CD4-positive, alpha-beta T cell (primary cell): ENCODE measurements around the gene TGDS. TPM values are rescaled to one million over a fixed set of nuclear protein-coding genes. Genes with fewer than 3 reads are reported as not detected.

Source experiments
- ATAC-seq: fragments of 200-7000 bp; cut with Tn5 transposase; one replicate; pipeline ENCODE4 v1.10.0; 2022; ENCODE audit warnings: mild to moderate bottlenecking; ENCODE audit not compliant: poor library complexity
- CTCF ChIA-PET: fragments of 350-600 bp; sonication (Branson Sonifier 250); formaldehyde crosslinking; loops from one replicate; lab custom pipeline; 2021; ENCODE audit warnings: antibody characterized with exemption, inconsistent platforms; lab: Charles Lee
- POLR2A ChIA-PET: fragments of 350-600 bp; sonication (Branson Sonifier 250); formaldehyde crosslinking; loops from one replicate; lab custom pipeline; 2021; ENCODE audit warnings: antibody characterized with exemption, inconsistent platforms; lab: Charles Lee
- DNase-seq, 14 experiments: peaks; one replicate each; pipeline ENCODE4 v3.0.0-alpha.2; 2013 to 2020; ENCODE audit warnings: mixed read lengths in 2 of 14
- H3K27ac ChIP-seq, 2 donors: one replicate each; pipeline versions ENCODE4 v1.5.1 to v1.7.0; 2013; ENCODE audit warnings: low read length in 2 of 2, low read depth in 1 of 2, mild to moderate bottlenecking in 1 of 2
- H3K27me3 ChIP-seq, 2 experiments: 1 replicate in 1 of 2; 2 replicates in 1 of 2; pipeline versions ENCODE4 v1.6.1 to v1.7.0; 2013; ENCODE audit warnings: low read length in 2 of 2, control low read depth in 1 of 2, mild to moderate bottlenecking in 1 of 2, moderate library complexity in 1 of 2; ENCODE audit not compliant: insufficient read depth in 2 of 2, control insufficient read depth in 1 of 2
- H3K36me3 ChIP-seq: one replicate; pipeline ENCODE4 v1.6.1; 2013; ENCODE audit warnings: low read length, control low read depth; ENCODE audit not compliant: insufficient read depth
- H3K4me1 ChIP-seq: one replicate; pipeline ENCODE4 v1.6.1; 2013; ENCODE audit warnings: low read length, control low read depth; ENCODE audit not compliant: insufficient read depth
- H3K4me3 ChIP-seq: one replicate; pipeline ENCODE4 v1.5.1; 2013; ENCODE audit warnings: mild to moderate bottlenecking, low read length, moderate library complexity
- H3K9me3 ChIP-seq, 2 experiments: 1 replicate in 1 of 2; 2 replicates in 1 of 2; pipeline versions ENCODE4 v1.6.1 to v1.7.0; 2013; ENCODE audit warnings: low read length in 2 of 2, mild to moderate bottlenecking in 2 of 2, control low read depth in 1 of 2, moderate library complexity in 1 of 2; ENCODE audit not compliant: control insufficient read depth in 1 of 2, insufficient read depth in 1 of 2
- H3K27ac Mint-ChIP-seq: one replicate; pipeline ENCODE4 v1.8.0; 2020; ENCODE audit warnings: mixed read lengths
- H3K27me3 Mint-ChIP-seq: one replicate; pipeline ENCODE4 v1.8.0; 2021; ENCODE audit warnings: mixed read lengths
- H3K36me3 Mint-ChIP-seq: one replicate; pipeline ENCODE4 v1.8.0; 2021; ENCODE audit warnings: low read depth, mixed read lengths
- H3K4me1 Mint-ChIP-seq: one replicate; pipeline ENCODE4 v1.8.0; 2021; ENCODE audit warnings: low read depth, mixed read lengths
- H3K4me3 Mint-ChIP-seq: one replicate; pipeline ENCODE4 v1.8.0; 2020; ENCODE audit warnings: mild to moderate bottlenecking, mixed read lengths
- H3K9me3 Mint-ChIP-seq: one replicate; pipeline ENCODE4 v1.8.0; 2020; ENCODE audit warnings: mixed read lengths
- intact Hi-C, 2 experiments: fragments of 100-400 bp; cut with DNase I in 1 of 2; cut with micrococcal nuclease in 1 of 2; formaldehyde crosslinking; loops; one replicate each; pipeline versions ENCODE4 v1.15.1 to v1.9.0; 2023 to 2025; cut with DNase I, micrococcal nuclease
- total RNA-seq, 174 experiments: library from RNA in 2 of 174; stranded (reverse) in 2 of 174; gene quantifications; one replicate each; pipeline ENCODE4 v1.2.3 and lab custom pipeline; 2021 to 2026
- TF ChIP-seq, protein P1 (sequence below): fragments of 200-600 bp; IDR thresholded peaks from one replicate; pipeline ENCODE4 v1.8.0; 2022; ENCODE audit warnings: antibody characterized with exemption, mild to moderate bottlenecking

Gene TGDS
- total RNA-seq, 2 experiments from 2014 or later: 4.1 to 4.6 TPM

DNA sequence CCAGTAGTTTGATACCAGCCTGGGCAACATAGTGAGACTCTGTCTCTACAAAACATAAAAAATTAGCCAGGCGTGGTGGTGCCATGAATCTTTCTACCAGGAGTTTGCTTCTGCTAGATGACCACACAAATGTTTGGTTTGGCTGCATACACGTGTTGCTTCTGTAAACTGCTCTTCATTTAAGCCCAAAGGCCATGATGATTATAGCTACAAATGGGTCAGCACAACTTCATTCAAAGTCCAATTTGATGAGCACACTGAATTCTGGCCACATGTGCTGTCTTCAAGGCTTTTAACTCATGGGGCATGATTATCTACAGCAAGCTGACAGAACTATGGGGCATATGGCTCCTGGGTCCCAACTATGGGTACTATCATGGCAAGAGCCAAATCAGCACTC is 70.2 kb downstream of the TGDS start:
- ChIA-PET POLR2A (no interaction called here), CTCF (no interaction called here)
- Histone ChIP-seq H3K27ac (no peak overlapping the region), H3K4me1 (no peaks in the 10 kb centered on the region), H3K9me3 (no peaks in the 10 kb centered on the region), H3K4me3 (no peak overlapping the region), H3K27me3 (no peaks in the 10 kb centered on the region), H3K36me3 (no peaks in the 10 kb centered on the region)
- ATAC-seq (no peak), DNase-seq (no peak)
- no peak overlapping the region for H3K4me3 Mint-ChIP-seq
- peaks cover 10% of the 10 kb centered on the region for H3K27me3 Mint-ChIP-seq
- H3K9me3 Mint-ChIP-seq: peaks cover 5% of the 10 kb centered on the region
- TF ChIP-seq, protein P1, sequence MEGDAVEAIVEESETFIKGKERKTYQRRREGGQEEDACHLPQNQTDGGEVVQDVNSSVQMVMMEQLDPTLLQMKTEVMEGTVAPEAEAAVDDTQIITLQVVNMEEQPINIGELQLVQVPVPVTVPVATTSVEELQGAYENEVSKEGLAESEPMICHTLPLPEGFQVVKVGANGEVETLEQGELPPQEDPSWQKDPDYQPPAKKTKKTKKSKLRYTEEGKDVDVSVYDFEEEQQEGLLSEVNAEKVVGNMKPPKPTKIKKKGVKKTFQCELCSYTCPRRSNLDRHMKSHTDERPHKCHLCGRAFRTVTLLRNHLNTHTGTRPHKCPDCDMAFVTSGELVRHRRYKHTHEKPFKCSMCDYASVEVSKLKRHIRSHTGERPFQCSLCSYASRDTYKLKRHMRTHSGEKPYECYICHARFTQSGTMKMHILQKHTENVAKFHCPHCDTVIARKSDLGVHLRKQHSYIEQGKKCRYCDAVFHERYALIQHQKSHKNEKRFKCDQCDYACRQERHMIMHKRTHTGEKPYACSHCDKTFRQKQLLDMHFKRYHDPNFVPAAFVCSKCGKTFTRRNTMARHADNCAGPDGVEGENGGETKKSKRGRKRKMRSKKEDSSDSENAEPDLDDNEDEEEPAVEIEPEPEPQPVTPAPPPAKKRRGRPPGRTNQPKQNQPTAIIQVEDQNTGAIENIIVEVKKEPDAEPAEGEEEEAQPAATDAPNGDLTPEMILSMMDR: no peak
- intact Hi-C loops: no loop called here
- peaks cover 4% of the 10 kb centered on the region for H3K36me3 Mint-ChIP-seq
- no peaks in the 10 kb centered on the region for H3K4me1 Mint-ChIP-seq
- H3K27ac Mint-ChIP-seq: no peak overlapping the region

DNA sequence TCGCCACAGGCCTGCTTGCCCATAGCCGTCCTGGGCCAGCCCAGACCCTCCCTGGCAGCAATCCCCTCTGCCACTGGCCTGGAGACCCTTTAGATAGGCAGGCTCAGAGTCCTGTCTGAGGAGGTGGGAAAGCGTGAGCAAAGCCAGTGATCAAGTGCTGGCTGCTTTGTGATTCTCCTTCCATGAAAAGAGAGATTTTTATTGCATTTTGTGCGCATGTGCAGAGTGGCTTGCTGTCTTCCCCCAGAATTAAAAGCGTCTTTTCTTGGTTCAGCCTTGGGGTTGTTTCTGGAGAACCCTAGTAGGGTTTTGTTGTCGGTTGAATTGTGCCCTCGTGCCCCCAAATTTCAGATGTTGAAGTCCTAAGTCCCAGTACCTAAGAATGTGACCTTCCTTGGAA is 71.5 kb downstream of the TGDS start:
- H3K27me3 ChIP-seq: peaks cover 0 to 2% of the 10 kb centered on the region in 2 experiments
- H3K27me3 Mint-ChIP-seq: peaks cover 9% of the 10 kb centered on the region
- ATAC-seq (no peak), DNase-seq (no peak)
- no peaks in the 10 kb centered on the region for H3K4me1 ChIP-seq
- no peaks in the 10 kb centered on the region for H3K9me3 ChIP-seq
- ChIA-PET POLR2A (no interaction called here), CTCF (no interaction called here)
- peaks cover 4% of the 10 kb centered on the region for H3K36me3 Mint-ChIP-seq
- TF ChIP-seq, protein P1: no peak
- H3K9me3 Mint-ChIP-seq: peaks cover 5% of the 10 kb centered on the region
- H3K4me3 Mint-ChIP-seq: no peak overlapping the region
- H3K36me3 ChIP-seq: no peaks in the 10 kb centered on the region
- no peak overlapping the region for H3K4me3 ChIP-seq
- H3K27ac ChIP-seq: no peak overlapping the region
- no peaks in the 10 kb centered on the region for H3K4me1 Mint-ChIP-seq
- H3K27ac Mint-ChIP-seq: no peak overlapping the region
- intact Hi-C loops: no loop called here

Other genes starting within 250 kb of the TGDS start
- gene DCT, start 116.5 kb downstream of the TGDS start, total RNA-seq: under 1 TPM; 0.25 to 0.36 TPM
- gene GPR180, start 5.7 kb upstream of the TGDS start, total RNA-seq: under 1 TPM; 0.80 to 0.92 TPM
- gene SOX21, start 116.4 kb upstream of the TGDS start, total RNA-seq: not detected